Left cardiac atrium (tissue), 4 donors: ENCODE measurements around the gene CPSF4. TPM values are rescaled to one million over a fixed set of nuclear protein-coding genes. Genes with fewer than 3 reads are reported as not detected.

Source experiments
- ATAC-seq, 2 donors: fragments of 200-7000 bp; cut with Tn5 transposase; one replicate each; pipeline ENCODE4 v1.9.1; 2020; ENCODE audit warnings: mild to moderate bottlenecking in 2 of 2, moderate library complexity in 2 of 2
- DNase-seq: peaks from one replicate; pipeline ENCODE4 v3.0.0-alpha.2; 2020
- intact Hi-C, 2 donors: fragments of 100-400 bp; cut with DNase I; formaldehyde crosslinking; loops; one replicate each; pipeline versions ENCODE4 v1.14.1 to v1.15.1; 2022 to 2023
- long read RNA-seq: library from polyadenylated mRNA; unstranded; transcript quantifications from one replicate; pipeline ENCODE4 v2.0.0, GENCODE V29; 2021
- total RNA-seq, 2 donors: library from RNA; stranded (reverse); fragmentation: NEBNext Ultra II Directional; extraction: Animal tissue kit (Norgen Biotek cat#: 25700); gene quantifications; one replicate each; pipeline ENCODE4 v1.2.1, GENCODE V29; 2021
- donor health status: DM: no; HTN: yes; CAD: no.
- donor health status: DM: no; HTN: yes; CAD: no; lungs with severe emphysema.
- donor health status: DM: yes; HTN: yes; CAD: no.
- donor health status: Dilated cardiomyopathy.

Gene CPSF4
- 10 to 100 TPM; 18.2 to 18.8 TPM for total RNA-seq
- long read RNA-seq, partial matches to known transcripts, result 8 of 21 reads
- long read RNA-seq, other reads (novel, unspliced or antisense), result 6 of 21 reads

GRCh38 chr7:99438573-99439480, at the start of gene CPSF4, which contains the start of gene PTCD1:
CPSF4 (plus strand) TSS chr7:99438943; CDS start chr7:99439083, 140 bp downstream.
PTCD1 (minus strand) TSS chr7:99438798; CDS start chr7:99435242, 3,556 bp downstream.
- peak; percentile 98 for ATAC-seq
- peak; percentile 97 for DNase-seq
- intact Hi-C loops, result no loop called here

DNA sequence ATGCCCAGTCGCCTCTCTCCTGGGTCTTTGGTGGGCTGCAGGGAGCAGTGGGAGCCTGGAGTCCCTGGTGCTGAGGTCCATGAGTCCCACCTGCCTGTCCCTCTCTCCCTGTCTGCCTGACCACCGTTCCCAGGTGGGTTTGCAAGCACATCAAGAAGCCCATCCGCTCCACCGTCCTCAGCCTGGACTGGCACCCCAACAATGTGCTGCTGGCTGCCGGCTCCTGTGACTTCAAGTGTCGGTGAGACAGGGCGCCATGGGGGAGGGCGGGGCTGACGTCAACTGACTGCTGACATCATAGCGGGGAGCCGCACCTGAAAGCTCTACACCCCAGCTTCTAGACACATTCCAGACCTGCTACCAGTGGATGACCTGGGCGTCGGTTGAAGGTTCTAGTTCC, 49.0 kb upstream of the CPSF4 start:
- no peak for DNase-seq
- intact Hi-C loops, result no loop called here
- ATAC-seq, result no peak

- DNase-seq, result no peak
- no peak for ATAC-seq
- intact Hi-C loops, result no loop called here
These were observed 47.7 kb upstream of the CPSF4 start for GRCh38 chr7:99390941-99391602.

GRCh38 chr7:99392046-99392445, 46.7 kb upstream of the CPSF4 start:
- ATAC-seq, result no peak
- DNase-seq, result no peak
- intact Hi-C loops, result no loop called here

- ATAC-seq (peak; percentile 84 to 86), DNase-seq (peak; percentile 88)
- intact Hi-C loops, result no loop called here
These were observed 45.9 kb upstream of the CPSF4 start for GRCh38 chr7:99392659-99393354.

DNA sequence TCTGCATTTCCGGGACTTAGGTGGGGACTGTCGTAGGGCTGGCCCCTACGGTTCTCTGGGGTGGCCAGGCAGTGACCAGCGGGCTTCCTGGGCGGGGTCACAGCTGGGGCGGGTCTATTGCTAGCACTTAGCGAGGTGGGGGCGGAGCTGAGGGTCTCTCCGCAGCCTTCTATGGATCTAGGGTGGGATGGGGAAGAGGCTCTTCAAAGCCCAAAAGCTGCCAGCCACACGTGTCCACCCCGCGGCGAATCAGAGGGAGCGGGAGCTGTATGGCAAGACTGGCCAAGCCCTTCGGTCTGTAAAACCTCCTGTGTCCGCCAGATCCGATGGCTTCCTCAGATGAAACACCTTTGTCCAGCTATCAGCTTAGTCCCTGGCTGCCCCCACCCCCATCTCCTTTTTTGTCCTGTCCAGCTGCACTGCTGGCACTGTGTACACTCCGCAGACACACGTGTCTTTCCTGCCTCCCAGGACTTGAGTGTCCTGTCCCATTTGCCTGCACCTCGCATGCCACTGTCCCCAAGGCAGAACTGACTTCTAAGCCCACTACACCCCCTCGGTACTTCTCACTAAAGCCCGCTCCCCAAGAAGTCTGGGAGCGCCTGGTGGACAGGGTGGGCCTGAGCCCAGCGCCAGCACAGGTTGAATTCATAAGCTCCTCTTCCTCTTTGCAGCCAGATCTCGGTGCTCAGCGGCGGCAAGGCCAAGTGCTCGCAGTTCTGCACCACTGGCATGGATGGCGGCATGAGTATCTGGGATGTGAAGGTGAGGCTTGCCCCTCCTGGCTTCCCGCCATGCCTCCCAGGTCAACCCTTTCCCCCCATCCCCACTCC, 45.2 kb upstream of the CPSF4 start:
- peak; percentile 71 for DNase-seq
- ATAC-seq, result peak; percentile 60 to 76
- intact Hi-C loops, result no loop called here

GRCh38 chr7:99394188-99394502, 44.6 kb upstream of the CPSF4 start:
- ATAC-seq (no peak), DNase-seq (no peak)
- intact Hi-C loops, result no loop called here

GRCh38 chr7:99395616-99396327, 43.0 kb upstream of the CPSF4 start:
- no peak for DNase-seq
- intact Hi-C loops, result no loop called here
- ATAC-seq, result no peak

DNA sequence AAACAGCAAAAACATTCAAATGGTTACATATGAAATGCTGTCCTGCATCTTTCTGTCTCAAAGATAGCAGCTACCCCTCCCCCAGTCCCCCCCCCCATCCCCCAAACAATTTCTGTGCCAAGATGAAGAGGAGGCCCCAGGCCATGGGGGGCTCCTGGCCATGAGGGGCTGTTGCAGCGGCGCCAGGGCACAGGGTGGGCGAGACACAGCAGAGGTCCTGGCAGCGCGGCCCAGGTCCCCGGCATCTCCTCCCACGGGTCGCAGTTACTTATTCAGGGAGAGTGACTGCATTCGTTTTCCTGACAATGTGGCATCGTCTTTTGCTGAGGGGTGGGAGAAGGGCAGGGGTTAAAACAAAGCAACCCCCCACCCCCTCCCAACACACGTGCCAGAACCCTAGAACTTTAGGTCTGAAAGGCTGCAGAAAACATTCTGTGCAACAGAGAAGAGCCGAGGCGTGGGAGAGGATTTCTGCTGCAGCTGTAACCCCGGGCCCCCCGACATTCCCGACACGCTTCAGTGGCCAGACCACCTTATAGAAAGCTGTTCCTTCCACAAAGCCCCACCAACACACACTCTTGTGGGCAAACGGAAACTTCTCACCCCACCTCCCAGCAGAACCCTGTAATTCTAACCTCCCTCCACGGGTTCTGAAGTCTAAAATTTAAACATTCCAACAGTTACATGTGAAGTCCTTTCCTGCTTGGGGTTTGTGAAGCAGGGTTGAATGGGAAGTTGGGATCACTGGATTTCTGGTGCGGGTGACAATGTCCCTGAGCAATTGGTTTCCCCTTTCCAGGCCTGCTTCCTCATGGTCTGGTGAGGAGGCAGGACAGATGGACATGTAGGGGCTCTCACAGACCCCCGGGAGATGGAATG, 42.1 kb upstream of the CPSF4 start:
- no peak for DNase-seq
- intact Hi-C loops, result no loop called here
- ATAC-seq, result no peak

DNA sequence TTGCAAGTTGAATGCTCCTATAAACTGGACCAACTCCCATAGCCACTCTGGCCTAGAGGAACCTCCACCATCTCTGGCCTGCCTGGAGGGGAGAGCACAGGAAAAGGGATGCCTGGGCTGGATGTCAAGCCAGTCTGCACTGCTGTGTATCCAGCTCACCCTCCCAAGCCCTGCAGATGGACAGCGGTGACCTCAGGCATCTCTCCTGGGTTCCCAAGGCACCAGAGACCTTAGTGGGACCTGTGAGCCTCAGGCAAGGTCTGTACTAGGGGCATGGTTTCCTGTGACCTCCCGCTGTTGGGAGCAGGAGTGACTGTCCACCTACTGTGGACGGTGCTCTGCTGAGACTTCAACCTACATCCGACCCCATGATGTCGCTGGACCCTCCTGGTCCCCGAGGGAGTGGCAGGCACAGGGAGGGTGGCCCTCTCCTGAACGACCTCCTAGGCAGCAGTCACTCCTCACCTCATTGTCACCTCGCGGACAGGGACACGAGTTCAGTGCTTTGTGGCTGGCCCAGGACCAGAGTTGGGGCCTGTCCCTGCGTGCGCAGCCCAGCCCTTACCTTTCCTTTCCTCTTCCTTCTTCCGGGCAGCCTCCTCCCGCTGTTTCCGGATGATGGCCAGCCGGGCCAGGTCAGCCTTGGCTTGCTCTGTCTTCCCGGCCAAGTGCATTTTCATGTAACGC, 41.3 kb upstream of the CPSF4 start:
- intact Hi-C loops, result no loop called here
- ATAC-seq (no peak), DNase-seq (no peak)

DNA sequence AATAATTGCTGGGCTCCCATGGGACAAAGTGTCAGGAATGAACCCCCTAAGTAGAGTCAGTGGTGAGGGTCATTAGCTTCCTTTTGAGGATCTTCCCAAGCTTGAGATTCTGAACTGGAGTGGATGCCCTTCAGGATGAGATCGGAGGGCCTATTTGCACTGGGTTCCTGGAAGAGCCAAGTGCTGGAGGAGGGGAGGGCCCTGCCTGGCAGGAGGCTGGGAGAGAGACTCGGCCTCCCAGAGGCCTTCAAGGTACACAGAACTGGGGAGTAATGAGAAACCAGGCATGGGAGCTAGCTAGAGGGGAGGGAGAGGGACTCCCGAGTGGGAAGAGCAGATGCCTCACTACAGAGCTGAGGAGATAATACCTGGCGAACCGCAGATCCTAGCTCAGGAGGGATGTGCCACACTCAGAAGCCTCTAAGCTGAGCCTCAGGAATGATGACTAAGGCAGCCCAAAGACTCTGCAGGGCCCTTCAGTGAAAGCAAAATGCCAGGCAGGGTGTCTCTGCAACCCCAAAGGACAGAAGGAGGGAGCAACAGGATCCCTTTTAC, 39.8 kb upstream of the CPSF4 start:
- intact Hi-C loops, result no loop called here
- no peak for ATAC-seq
- no peak for DNase-seq

DNA sequence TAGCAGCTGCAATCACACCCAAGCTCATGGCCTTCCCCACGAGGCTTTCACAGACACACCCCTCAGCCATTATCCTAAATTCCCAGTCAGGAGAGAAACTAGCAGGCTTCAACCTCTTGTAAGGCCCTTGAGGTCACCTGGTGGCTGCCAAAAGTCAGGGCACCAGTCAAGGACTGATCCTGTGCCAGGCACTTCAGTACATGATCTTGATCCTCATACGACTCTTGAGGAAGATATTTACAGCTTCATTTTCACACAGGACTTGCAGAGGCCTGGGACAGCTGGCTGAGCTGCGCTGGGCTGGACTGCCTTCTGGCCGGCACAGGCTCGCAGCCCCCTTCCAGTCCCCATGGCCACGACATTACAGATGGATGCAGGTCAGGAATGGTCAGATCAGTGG, 39.1 kb upstream of the CPSF4 start:
- intact Hi-C loops, result no loop called here
- no peak for ATAC-seq
- DNase-seq, result no peak

- no peak for DNase-seq
- ATAC-seq, result no peak
- intact Hi-C loops, result no loop called here
These were observed 35.9 kb upstream of the CPSF4 start for GRCh38 chr7:99402854-99403253.

DNA sequence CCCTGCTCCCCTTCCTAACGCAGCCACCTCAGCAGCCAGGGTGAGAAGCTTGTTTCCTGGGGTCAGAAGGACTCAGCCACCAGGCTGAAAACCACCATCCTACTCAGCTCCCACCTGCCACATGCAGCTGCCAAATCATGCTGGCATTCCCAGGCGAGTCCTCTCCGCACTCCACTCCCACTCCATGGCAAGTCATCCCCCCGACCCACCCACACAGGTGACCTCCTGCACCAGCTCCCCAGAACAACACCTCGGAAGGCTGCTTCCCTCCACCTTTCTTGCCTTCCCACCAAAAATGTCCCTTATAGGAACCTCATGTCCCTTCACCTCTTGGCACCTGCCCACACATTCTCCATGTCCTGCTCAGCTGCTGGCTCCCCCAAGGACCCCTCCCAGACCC, 35.0 kb upstream of the CPSF4 start:
- no peak for ATAC-seq
- intact Hi-C loops, result no loop called here
- DNase-seq, result no peak

DNA sequence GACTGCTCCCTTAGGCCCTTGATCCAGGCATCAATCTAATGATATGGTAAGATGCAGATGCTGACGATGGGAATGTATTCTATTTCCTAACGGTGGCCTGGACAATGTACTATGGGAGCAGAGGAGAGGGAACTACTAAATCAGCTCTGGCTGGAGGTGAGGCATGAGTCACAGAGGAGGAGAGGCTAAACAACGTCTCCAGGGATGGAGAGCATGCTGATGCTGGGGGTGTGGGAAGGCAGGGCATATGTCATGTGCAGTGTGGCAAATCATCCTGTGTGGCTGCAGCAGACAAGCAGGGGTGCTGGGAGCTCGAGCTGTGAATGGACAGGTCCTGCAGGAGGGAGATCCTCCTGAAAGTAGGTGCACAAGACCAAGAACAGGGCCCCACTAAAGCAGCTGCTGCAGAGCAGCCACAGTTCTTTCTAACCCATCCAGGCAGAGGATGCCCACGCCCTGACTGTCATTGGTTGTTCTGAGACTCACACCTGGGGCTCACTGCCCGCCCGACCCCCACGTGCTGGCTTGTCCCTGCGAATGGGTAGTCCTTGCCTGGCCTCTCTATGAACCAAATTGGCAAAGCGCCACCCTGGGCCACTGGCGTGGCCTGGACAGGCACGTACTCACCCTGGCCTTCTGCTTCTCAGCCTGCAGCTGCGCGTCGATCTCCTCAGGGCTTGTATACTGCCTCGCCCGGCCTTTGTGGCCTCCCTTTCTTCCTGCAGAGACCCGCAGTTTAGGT, 34.3 kb upstream of the CPSF4 start:
- DNase-seq (peak; percentile 46), ATAC-seq (no peak)
- intact Hi-C loops, result no loop called here

GRCh38 chr7:99404977-99405320, 33.8 kb upstream of the CPSF4 start:
- no peak for ATAC-seq
- DNase-seq, result no peak
- intact Hi-C loops, result no loop called here
